Non-pigmented ciliary epithelial cell (primary cell): Measurements from ENCODE around the gene PHLDA1.
A peak's percentile ranks its signal among the peaks of the same experiment; 100 is the strongest.
"Not testable (repeated sequence)": the region's sequence is repeated elsewhere in the genome, so short reads cannot be mapped to it uniquely, and the experiment has no call there.

ENCODE experiments used
- DNase-seq: peaks from one replicate; pipeline ENCODE4 v3.0.0-alpha.2; 2010; ENCODE audit warnings: low read depth

The PHLDA1 gene

GRCh38 chr12:75985566-75985965 lies 46.0 kb downstream of the PHLDA1 start:
- no peak for DNase-seq

- no peak for DNase-seq
Measured at GRCh38 chr12:75984577-75985182, 46.9 kb downstream of the PHLDA1 start.

- not testable (repeated sequence) for DNase-seq
Measured at GRCh38 chr12:75983851-75984250, 47.7 kb downstream of the PHLDA1 start.

GRCh38 chr12:75982979-75983660 lies 48.5 kb downstream of the PHLDA1 start:
- no peak for DNase-seq

- DNase-seq = no peak
Measured at GRCh38 chr12:75982169-75982564, 49.4 kb downstream of the PHLDA1 start.

- DNase-seq = no peak
Measured at GRCh38 chr12:75981247-75982168, 50.1 kb downstream of the PHLDA1 start.

- no peak for DNase-seq
Measured at GRCh38 chr12:75979181-75979580, 52.4 kb downstream of the PHLDA1 start.

- no peak for DNase-seq
Measured at GRCh38 chr12:75978677-75979076, 52.9 kb downstream of the PHLDA1 start.

- peak; percentile 100 for DNase-seq
Measured at GRCh38 chr12:75977952-75978671, 53.5 kb downstream of the PHLDA1 start.

- DNase-seq = no peak
Measured at GRCh38 chr12:75977590-75977951, 54.0 kb downstream of the PHLDA1 start.

GRCh38 chr12:75976913-75977312 lies 54.7 kb downstream of the PHLDA1 start:
- no peak for DNase-seq

GRCh38 chr12:75976113-75976512 lies 55.5 kb downstream of the PHLDA1 start:
- DNase-seq = no peak

- DNase-seq = no peak
Measured at GRCh38 chr12:75975702-75976101, 55.9 kb downstream of the PHLDA1 start.
